ENCODE results near the gene NAGS.
"Not testable (repeated sequence)": the region's sequence is repeated elsewhere in the genome, so short reads cannot be mapped to it uniquely, and the experiment has no call there.

The NAGS gene

GRCh38 chr17:44004077-44004760, at the start of gene NAGS:
NAGS (plus strand) TSS chr17:44004622; CDS start chr17:44004664, 42 bp downstream.
- Histone ChIP-seq H3F3A (ENCODE audit: insufficient read depth, low read length) (no peaks in the 10 kb centered on the region), H2AFZ (ENCODE audit: low read length) (no peak within 1 kb of the TSS), H3K9me3 (ENCODE audit: low read length) (no peaks in the 10 kb centered on the region), H3K79me2 (ENCODE audit: insufficient read depth, low read length) (no peaks in the 10 kb centered on the region), H3K36me3 (ENCODE audit: insufficient read depth, low read length) (no peaks in the 10 kb centered on the region), H3K9ac (ENCODE audit: low read length) (no peak within 1 kb of the TSS), H3K27me3 (ENCODE audit: insufficient read depth, low read length) (peaks cover 5% of the 10 kb centered on the region; the same call in 1 of the 2 replicates), H3K4me1 (ENCODE audit: insufficient read depth, low read length, severe bottlenecking) (peaks cover 21% of the 10 kb centered on the region), H3K4me2 (ENCODE audit: low read length) (no peak within 1 kb of the TSS), H3K27ac (ENCODE audit: low read depth, low read length, poor library complexity, severe bottlenecking) (no peak within 1 kb of the TSS), H3K4me3 (ENCODE audit: low read depth, low read length, poor library complexity, severe bottlenecking) (no peak within 1 kb of the TSS), H3K9me2 (ENCODE audit: low read depth, low read length) (no peaks in the 10 kb centered on the region), H4K20me1 (ENCODE audit: insufficient read depth, low read length) (no peaks in the 10 kb centered on the region)
- no peak for TF ChIP-seq EZH2 (IDR thresholded peaks at IDR 0.05; ENCODE audit: borderline replicate concordance, low read length)
- TF ChIP-seq CTCF (IDR thresholded peaks at IDR 0.05; ENCODE audit: low read length) = no peak

GRCh38 chr17:43956222-43956621, 48.2 kb upstream of the NAGS start:
- Histone ChIP-seq H3K36me3 (ENCODE audit: insufficient read depth, low read length) (no peaks in the 10 kb centered on the region), H3K9me3 (ENCODE audit: low read length) (no peaks in the 10 kb centered on the region), H4K20me1 (ENCODE audit: insufficient read depth, low read length) (no peaks in the 10 kb centered on the region), H3K4me1 (ENCODE audit: insufficient read depth, low read length, severe bottlenecking) (no peaks in the 10 kb centered on the region), H3K27me3 (ENCODE audit: insufficient read depth, low read length) (no peaks in the 10 kb centered on the region; the same call in 1 of the 2 replicates), H3K9ac (ENCODE audit: low read length) (no peak overlapping the region), H2AFZ (ENCODE audit: low read length) (no peak overlapping the region), H3K4me2 (ENCODE audit: low read length) (no peak overlapping the region), H3F3A (ENCODE audit: insufficient read depth, low read length) (no peaks in the 10 kb centered on the region), H3K4me3 (ENCODE audit: low read depth, low read length, poor library complexity, severe bottlenecking) (no peak overlapping the region), H3K27ac (ENCODE audit: low read depth, low read length, poor library complexity, severe bottlenecking) (no peak overlapping the region), H3K79me2 (ENCODE audit: insufficient read depth, low read length) (no peaks in the 10 kb centered on the region), H3K9me2 (ENCODE audit: low read depth, low read length) (no peaks in the 10 kb centered on the region)
- TF ChIP-seq EZH2 (IDR thresholded peaks at IDR 0.05; ENCODE audit: borderline replicate concordance, low read length) (no peak), CTCF (IDR thresholded peaks at IDR 0.05; ENCODE audit: low read length) (no peak)

GRCh38 chr17:43958748-43959352, 45.6 kb upstream of the NAGS start:
- Histone ChIP-seq H3K27me3 (ENCODE audit: insufficient read depth, low read length) (no peaks in the 10 kb centered on the region), H3K4me1 (ENCODE audit: insufficient read depth, low read length, severe bottlenecking) (no peaks in the 10 kb centered on the region), H3K9me3 (ENCODE audit: low read length) (no peaks in the 10 kb centered on the region), H3K9ac (ENCODE audit: low read length) (no peak overlapping the region), H3K36me3 (ENCODE audit: insufficient read depth, low read length) (no peaks in the 10 kb centered on the region), H4K20me1 (ENCODE audit: insufficient read depth, low read length) (no peaks in the 10 kb centered on the region), H3K79me2 (ENCODE audit: insufficient read depth, low read length) (no peaks in the 10 kb centered on the region), H3K9me2 (ENCODE audit: low read depth, low read length) (no peaks in the 10 kb centered on the region), H3K4me3 (ENCODE audit: low read depth, low read length, poor library complexity, severe bottlenecking) (no peak overlapping the region), H3F3A (ENCODE audit: insufficient read depth, low read length) (no peaks in the 10 kb centered on the region), H2AFZ (ENCODE audit: low read length) (no peak overlapping the region), H3K27ac (ENCODE audit: low read depth, low read length, poor library complexity, severe bottlenecking) (no peak overlapping the region), H3K4me2 (ENCODE audit: low read length) (no peak overlapping the region)
- TF ChIP-seq EZH2 (IDR thresholded peaks at IDR 0.05; ENCODE audit: borderline replicate concordance, low read length) = no peak
- TF ChIP-seq CTCF (IDR thresholded peaks at IDR 0.05; ENCODE audit: low read length) = no peak

GRCh38 chr17:43961292-43961691, 43.1 kb upstream of the NAGS start:
- not testable (repeated sequence) for H3K27me3 ChIP-seq (ENCODE audit: insufficient read depth, low read length); H3F3A ChIP-seq (ENCODE audit: insufficient read depth, low read length); H3K36me3 ChIP-seq (ENCODE audit: insufficient read depth, low read length); H3K4me2 ChIP-seq (ENCODE audit: low read length); H4K20me1 ChIP-seq (ENCODE audit: insufficient read depth, low read length); H3K9me3 ChIP-seq (ENCODE audit: low read length); H3K9ac ChIP-seq (ENCODE audit: low read length); H3K27ac ChIP-seq (ENCODE audit: low read depth, low read length, poor library complexity, severe bottlenecking); H3K9me2 ChIP-seq (ENCODE audit: low read depth, low read length); H3K4me3 ChIP-seq (ENCODE audit: low read depth, low read length, poor library complexity, severe bottlenecking); H3K79me2 ChIP-seq (ENCODE audit: insufficient read depth, low read length); H3K4me1 ChIP-seq (ENCODE audit: insufficient read depth, low read length, severe bottlenecking); H2AFZ ChIP-seq (ENCODE audit: low read length)
